GM12872 (cell line): ENCODE measurements around the gene TNKS2.
A peak's percentile ranks its signal among the peaks of the same experiment; 100 is the strongest.

ENCODE experiments used
- CTCF ChIP-seq: IDR thresholded peaks from 3 replicates; pipeline ENCODE4 v1.5.1; 2011; ENCODE audit warnings: low read depth, mild to moderate bottlenecking, low read length, moderate library complexity; ENCODE audit not compliant: insufficient read depth

The TNKS2 gene

GRCh38 chr10:91843083-91843482, 44.9 kb downstream of the TNKS2 start:
- no peak for TF ChIP-seq CTCF

- peak; percentile 29; the same call in 1 of the 3 replicates for TF ChIP-seq CTCF
Observed at GRCh38 chr10:91856637-91857036, 58.4 kb downstream of the TNKS2 start.

GRCh38 chr10:91860885-91861284, 62.7 kb downstream of the TNKS2 start:
- TF ChIP-seq CTCF = no peak

- TF ChIP-seq CTCF = no peak
Observed at GRCh38 chr10:91864099-91864498, 65.9 kb downstream of the TNKS2 start.

- TF ChIP-seq CTCF = no peak
Observed at GRCh38 chr10:91864744-91865143, 66.5 kb downstream of the TNKS2 start.

- TF ChIP-seq CTCF = no peak
Observed at GRCh38 chr10:91865562-91866081, 67.4 kb downstream of the TNKS2 start.

- TF ChIP-seq CTCF = no peak
Observed at GRCh38 chr10:91875156-91875555, 76.9 kb downstream of the TNKS2 start.
